COLO668 (cell line): ENCODE measurements around the gene MRPL42.
"Not testable (repeated sequence)": the region's sequence is repeated elsewhere in the genome, so short reads cannot be mapped to it uniquely, and the experiment has no call there.

ENCODE experiments used
- DNase-seq: peaks from one replicate; lab custom pipeline; 2025; ENCODE audit not compliant: unreplicated experiment; lab: John Stamatoyannopoulos, UW

The MRPL42 gene

GRCh38 chr12:93497456-93497855, 30.1 kb downstream of the MRPL42 start:
- no peak for DNase-seq

DNA sequence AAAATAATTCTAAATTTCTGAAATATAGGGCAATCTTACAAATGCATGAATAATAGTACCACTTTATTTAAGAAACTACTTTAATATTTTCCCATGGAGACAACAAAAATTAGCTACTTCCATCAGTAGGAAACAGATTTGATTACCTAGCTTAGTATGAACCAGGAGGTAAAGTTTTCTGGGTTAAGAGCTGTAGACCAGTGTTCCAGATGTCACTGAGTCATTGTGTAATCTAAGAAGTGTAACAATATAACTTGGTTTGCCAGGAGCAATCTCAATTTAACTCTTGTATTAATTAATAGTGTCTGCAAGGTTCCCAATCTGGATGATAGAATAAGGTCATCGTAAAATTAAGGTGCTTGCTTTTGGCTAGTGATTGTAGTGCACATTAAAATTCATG, 31.5 kb downstream of the MRPL42 start:
- DNase-seq: not testable (repeated sequence)

- no peak for DNase-seq
Measured at GRCh38 chr12:93500201-93500600, 32.9 kb downstream of the MRPL42 start.

- DNase-seq: no peak
Measured at GRCh38 chr12:93500667-93501066, 33.4 kb downstream of the MRPL42 start.

DNA sequence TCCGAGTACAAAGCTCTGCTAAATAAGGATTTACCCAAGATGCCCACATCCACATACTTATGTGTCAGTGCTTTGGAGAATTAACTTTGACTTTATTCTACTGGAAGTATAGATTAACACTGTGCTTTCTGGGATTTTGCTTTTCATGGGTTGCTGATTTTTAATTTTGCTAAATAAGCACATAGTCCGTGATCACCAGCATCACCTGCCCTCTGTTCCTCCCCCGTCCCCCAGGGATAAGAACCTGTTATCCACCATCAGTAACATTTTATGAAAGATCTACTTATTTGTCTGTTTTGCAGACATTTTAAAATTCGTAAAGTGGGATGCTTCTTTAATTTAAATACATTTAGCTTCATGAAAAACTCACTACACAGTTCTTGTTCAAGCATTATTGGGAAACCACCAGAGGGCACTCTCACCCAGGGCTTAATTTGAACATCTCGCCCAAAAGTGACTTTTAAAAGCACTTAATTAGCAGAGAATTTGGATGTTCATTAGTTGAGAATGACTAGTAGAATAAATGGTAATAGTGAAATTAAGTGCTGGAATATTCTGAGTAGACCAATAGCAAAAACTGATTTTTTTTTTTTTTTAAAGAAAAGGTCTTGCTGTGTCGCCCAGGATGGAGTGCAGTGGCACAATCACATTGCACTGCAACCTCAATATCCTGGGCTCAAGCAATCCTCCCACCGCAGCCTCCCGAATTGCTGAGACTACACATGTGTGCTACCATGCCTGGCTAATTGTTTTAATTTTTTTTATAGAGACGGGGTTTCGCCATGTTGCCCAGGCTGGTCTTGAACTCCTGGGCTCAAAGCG, 35.7 kb downstream of the MRPL42 start:
- peak; percentile 36 for DNase-seq

DNA sequence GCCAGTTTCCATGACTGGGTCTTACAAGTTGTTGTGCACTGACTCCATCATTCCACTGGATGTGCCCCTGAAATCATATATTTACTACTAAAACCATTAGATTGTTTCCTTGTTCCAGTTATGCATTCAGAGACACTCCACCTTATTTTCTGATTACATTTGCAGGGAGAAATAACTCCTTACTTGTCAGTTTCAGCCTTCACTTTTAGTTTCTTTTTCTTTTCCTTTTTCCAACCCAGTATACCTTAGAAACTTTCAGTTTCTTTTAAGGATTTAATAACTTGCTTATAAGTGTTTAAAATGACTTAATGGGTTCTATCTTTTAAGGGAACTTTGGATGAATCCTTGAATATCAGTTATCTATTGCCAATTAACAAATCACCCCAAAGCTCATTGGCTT, 39.9 kb downstream of the MRPL42 start:
- DNase-seq: no peak

DNA sequence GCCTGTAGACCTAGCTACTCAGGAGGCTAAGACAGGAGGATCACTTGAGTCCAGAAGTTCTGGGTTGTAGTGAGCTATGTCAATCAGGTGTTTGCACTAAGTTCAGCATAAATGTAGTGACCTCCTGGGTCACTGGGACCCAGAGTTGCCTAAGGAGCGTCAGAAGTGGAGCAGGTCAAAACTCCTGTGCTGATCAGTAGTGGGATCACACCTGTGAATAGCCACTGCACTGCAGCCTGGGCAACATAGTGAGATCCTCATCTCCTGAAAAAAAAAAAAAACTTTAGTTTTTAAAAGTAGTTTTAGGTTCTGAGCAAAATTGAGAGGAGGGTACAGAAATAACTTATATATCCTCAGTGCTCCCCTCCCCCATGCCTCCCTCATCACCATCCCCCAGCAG, 42.2 kb downstream of the MRPL42 start:
- no peak for DNase-seq

- DNase-seq: no peak
Measured at GRCh38 chr12:93514853-93515252, 47.5 kb downstream of the MRPL42 start.

- DNase-seq: no peak
Measured at GRCh38 chr12:93518725-93519124, 51.4 kb downstream of the MRPL42 start.

DNA sequence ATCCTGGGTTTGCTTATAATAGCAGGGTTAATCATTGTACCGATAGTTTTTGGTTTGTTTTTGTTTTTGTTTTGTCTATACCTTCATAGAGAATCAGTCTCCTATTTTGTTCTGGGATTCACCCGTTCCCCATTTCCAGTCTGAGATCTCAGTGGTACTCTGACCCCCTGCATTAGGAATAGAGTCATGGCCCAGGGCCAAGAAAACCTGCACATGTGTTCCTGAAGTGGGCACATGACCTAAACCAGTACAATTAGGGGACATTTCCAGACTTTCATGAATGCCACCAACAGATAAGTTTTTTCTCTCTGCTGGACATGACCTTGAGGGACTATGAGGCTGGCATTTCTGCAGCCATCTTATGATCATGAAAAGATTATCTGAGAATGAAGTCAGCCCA, 52.5 kb downstream of the MRPL42 start:
- DNase-seq: no peak

DNA sequence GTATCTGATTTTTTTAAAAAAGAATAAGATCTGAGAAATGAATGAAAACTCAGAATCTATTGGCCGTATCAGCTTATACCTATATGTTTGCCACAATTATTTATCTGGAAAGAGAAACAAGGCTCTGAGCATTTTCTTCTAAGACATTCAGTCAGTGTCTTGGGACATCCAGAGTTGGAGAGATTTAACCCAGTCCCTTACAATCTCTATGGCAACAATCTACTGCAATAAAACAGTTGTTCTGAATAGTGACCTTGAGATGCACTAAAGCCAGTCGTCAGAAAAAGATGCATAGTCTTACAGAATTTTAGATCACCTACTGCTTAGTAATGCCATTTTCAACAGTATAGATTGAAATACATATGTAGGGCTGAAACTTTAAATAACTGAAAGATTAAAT, 53.1 kb downstream of the MRPL42 start:
- DNase-seq: no peak

DNA sequence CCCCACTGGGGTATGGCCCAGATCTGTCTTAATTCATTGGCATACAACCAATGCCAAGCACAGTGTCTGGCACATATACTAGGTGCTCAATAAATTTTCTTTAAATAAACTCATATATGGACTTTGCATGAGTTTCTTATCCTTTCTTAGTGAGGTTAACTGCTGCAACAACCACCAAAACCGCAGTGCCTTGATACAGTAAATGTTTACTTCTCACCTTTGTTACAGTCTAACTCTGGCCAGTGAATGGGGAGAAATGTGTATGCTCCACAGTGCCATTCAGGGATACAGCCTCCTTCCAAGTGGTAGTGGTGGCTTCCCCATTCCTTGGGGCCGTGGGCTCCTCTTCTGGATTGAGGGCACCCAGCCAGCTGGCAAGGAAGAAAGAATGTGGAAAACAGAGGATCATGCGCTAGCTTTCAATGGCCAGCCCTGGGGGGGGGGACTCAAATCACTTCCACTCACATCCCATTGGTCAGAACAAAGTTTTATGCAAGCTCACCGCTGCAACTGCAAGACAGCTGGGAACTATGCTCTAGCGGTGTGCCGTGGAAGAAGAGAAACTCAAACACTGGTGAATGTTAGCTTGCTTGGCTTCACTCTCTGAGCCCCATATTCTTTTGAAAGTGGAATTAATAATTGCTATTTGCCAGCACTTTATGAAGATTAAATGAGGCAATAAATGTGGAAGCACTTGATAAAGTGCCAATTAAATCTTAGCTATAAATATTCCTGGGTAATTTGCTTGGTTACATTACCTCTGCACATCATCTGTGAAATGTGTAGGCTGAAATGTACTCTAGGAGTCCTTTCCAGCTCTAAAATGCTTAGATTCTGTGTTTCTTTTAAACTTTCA, 54.1 kb downstream of the MRPL42 start:
- no peak for DNase-seq

GRCh38 chr12:93524386-93525133, 57.2 kb downstream of the MRPL42 start:
- no peak for DNase-seq

- DNase-seq: no peak
Measured at GRCh38 chr12:93526786-93527428, 59.6 kb downstream of the MRPL42 start.

- DNase-seq: no peak
Measured at GRCh38 chr12:93530358-93530757, 63.0 kb downstream of the MRPL42 start.

DNA sequence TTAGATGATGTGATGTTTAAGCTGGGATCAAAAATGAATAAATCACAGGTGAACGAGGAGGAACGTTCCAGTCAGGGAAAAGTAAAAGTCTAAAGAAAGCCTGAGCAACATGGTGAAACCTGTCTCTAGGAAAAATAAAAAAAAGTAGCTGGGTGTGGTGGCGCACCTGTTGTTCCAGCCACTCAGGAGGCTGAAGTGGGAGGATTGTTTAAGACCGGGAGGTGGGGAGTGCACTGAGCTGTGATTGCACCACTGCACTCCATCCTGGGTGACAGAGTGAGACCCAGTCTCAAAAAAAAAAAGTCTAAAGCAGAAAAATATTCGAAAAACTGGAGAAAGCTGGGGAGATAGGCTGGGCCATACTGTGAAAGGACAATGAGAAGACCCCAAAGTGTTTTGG, 66.0 kb downstream of the MRPL42 start:
- DNase-seq: no peak

GRCh38 chr12:93536111-93536765, 68.9 kb downstream of the MRPL42 start:
- no peak for DNase-seq

DNA sequence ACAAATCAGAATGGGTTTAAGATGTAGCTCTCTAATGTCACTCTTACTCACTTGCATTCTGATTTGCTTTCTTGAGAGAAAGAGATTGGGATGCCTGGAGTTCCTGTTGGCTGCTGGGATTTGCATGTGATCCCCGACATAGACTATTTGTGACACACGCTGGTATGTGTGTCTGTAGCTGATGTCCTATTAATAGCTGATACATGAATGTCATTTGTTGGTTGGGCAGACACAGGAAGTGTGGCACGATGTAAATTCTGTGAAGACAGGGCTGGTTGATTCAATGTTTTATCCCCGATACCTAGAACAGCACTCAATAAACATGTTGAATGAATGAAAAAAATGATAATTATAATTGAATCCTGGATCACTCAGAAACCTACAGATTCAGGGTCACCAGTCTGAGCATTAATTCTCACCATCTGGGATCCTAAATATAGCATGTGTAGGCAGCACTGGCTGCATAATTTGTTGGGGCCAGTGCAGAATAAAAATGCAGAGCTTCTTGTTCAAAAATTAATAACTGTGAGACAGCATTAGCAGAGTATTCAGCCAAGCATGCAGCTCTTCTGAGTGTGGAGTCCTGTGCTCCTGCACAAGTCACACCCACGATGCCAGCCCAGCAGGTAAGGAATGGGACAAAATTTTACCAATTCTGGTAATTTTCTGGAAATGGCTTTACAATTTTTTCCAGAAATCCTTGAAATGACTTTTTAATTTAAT, 69.6 kb downstream of the MRPL42 start:
- DNase-seq: no peak

GRCh38 chr12:93537769-93538168, 70.5 kb downstream of the MRPL42 start:
- no peak for DNase-seq

DNA sequence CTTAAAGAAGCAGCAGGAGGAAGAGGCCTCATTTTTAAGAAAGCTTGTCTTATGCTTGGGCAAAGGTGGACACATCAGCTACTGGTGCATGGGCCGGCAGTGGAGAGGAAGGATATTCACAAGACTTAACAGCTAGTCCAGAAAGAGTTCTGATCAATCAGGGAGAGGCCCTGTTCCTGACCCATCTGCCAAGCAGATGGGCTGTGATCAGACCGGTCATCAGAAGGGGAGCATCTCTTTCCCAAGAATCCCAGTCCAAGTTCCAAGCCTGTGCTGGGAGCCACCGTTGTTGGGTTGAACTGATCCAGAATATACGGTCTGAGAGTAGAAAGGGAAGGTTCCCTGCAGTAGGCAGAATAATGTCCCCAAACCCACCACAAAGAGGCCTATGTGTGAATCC, 72.5 kb downstream of the MRPL42 start:
- no peak for DNase-seq
